Stimulated activated CD4-positive, alpha-beta T cell treated with anti-CD3 and anti-CD28 coated beads, Interleukin-2, amount 100 ng/mL, for 48 hours (primary cell): ENCODE measurements around the gene DOCK4.
"Not testable (repeated sequence)": the region's sequence is repeated elsewhere in the genome, so short reads cannot be mapped to it uniquely, and the experiment has no call there.

Experiments used
- DNase-seq, 2 donors: peaks; one replicate each; pipeline ENCODE4 v3.0.0-alpha.2; 2020

DOCK4 gene

GRCh38 chr7:111937163-111937562 lies 269.0 kb downstream of the DOCK4 start:
- no peak for DNase-seq

GRCh38 chr7:111933609-111934008 lies 272.6 kb downstream of the DOCK4 start:
- no peak for DNase-seq

GRCh38 chr7:111931958-111932357 lies 274.2 kb downstream of the DOCK4 start:
- no peak for DNase-seq

GRCh38 chr7:111931016-111931517 lies 275.1 kb downstream of the DOCK4 start:
- DNase-seq: no peak

GRCh38 chr7:111929264-111929663 lies 276.9 kb downstream of the DOCK4 start:
- no peak for DNase-seq

- no peak for DNase-seq
Observed at GRCh38 chr7:111927353-111928019, 278.7 kb downstream of the DOCK4 start.

GRCh38 chr7:111920329-111920728 lies 285.9 kb downstream of the DOCK4 start:
- no peak for DNase-seq

GRCh38 chr7:111919631-111920179 lies 286.5 kb downstream of the DOCK4 start:
- no peak for DNase-seq

- no peak for DNase-seq
Observed at GRCh38 chr7:111919164-111919563, 287.0 kb downstream of the DOCK4 start.

- DNase-seq: no peak
Observed at GRCh38 chr7:111918461-111918860, 287.7 kb downstream of the DOCK4 start.

GRCh38 chr7:111917404-111917803 lies 288.8 kb downstream of the DOCK4 start:
- not testable (repeated sequence) for DNase-seq

- DNase-seq: no peak
Observed at GRCh38 chr7:111914291-111914690, 291.9 kb downstream of the DOCK4 start.

- DNase-seq: no peak
Observed at GRCh38 chr7:111911166-111911961, 294.8 kb downstream of the DOCK4 start.

- no peak for DNase-seq
Observed at GRCh38 chr7:111910656-111911055, 295.5 kb downstream of the DOCK4 start.

- not testable (repeated sequence) for DNase-seq
Observed at GRCh38 chr7:111908673-111909072, 297.5 kb downstream of the DOCK4 start.

GRCh38 chr7:111903797-111904196 lies 302.4 kb downstream of the DOCK4 start:
- no peak for DNase-seq

- DNase-seq: no peak
Observed at GRCh38 chr7:111903016-111903415, 303.2 kb downstream of the DOCK4 start.

- DNase-seq: no peak
Observed at GRCh38 chr7:111900283-111900682, 305.9 kb downstream of the DOCK4 start.

- no peak for DNase-seq
Observed at GRCh38 chr7:111895049-111895448, 311.1 kb downstream of the DOCK4 start.

- no peak for DNase-seq
Observed at GRCh38 chr7:111894518-111894917, 311.7 kb downstream of the DOCK4 start.

- DNase-seq: no peak
Observed at GRCh38 chr7:111893190-111893589, 313.0 kb downstream of the DOCK4 start.

GRCh38 chr7:111892588-111892987 lies 313.6 kb downstream of the DOCK4 start:
- no peak for DNase-seq

GRCh38 chr7:111887734-111888133 lies 318.5 kb downstream of the DOCK4 start:
- no peak for DNase-seq

GRCh38 chr7:111886233-111886632 lies 320.0 kb downstream of the DOCK4 start:
- no peak for DNase-seq
